Mucosa of stomach (tissue), 1 donor: ENCODE data around the gene ADPGK.
A peak's percentile ranks its signal among the peaks of the same experiment; 100 is the strongest.
"Not testable (repeated sequence)": the region's sequence is repeated elsewhere in the genome, so short reads cannot be mapped to it uniquely, and the experiment has no call there.

Source experiments
- H3K27me3 ChIP-seq: one replicate; pipeline ENCODE4 v1.7.0; 2013; ENCODE audit warnings: mild to moderate bottlenecking, low read length; ENCODE audit not compliant: control insufficient read depth, insufficient read depth
- H3K36me3 ChIP-seq: one replicate; pipeline ENCODE4 v1.7.0; 2013; ENCODE audit warnings: low read length; ENCODE audit not compliant: control insufficient read depth, insufficient read depth
- H3K4me1 ChIP-seq: one replicate; pipeline ENCODE4 v1.7.0; 2013; ENCODE audit warnings: mild to moderate bottlenecking, low read length; ENCODE audit not compliant: control insufficient read depth, insufficient read depth
- H3K4me3 ChIP-seq: one replicate; pipeline ENCODE4 v1.7.0; 2013; ENCODE audit warnings: low read length
- H3K9ac ChIP-seq: one replicate; pipeline ENCODE4 v1.7.0; 2013; ENCODE audit warnings: mild to moderate bottlenecking, low read length, moderate library complexity
- H3K9me3 ChIP-seq: one replicate; pipeline ENCODE4 v1.7.0; 2013; ENCODE audit warnings: mild to moderate bottlenecking, low read length, moderate library complexity; ENCODE audit not compliant: control insufficient read depth
- donor health status: Pancreatic carcinoma.

Gene ADPGK

GRCh38 chr15:72783640-72784455 lies at the start of gene ADPGK:
TSS of gene ADPGK (minus strand) at chr15:72783758. CDS start at chr15:72783691, 67 bp downstream.
- H3K36me3 ChIP-seq, result no peaks in the 10 kb centered on the region
- H3K4me3 ChIP-seq, result peak within 1 kb of the TSS; percentile 75
- H3K9ac ChIP-seq, result peak within 1 kb of the TSS; percentile 89
- H3K27me3 ChIP-seq, result no peaks in the 10 kb centered on the region
- peaks cover 14% of the 10 kb centered on the region for H3K4me1 ChIP-seq
- no peaks in the 10 kb centered on the region for H3K9me3 ChIP-seq

GRCh38 chr15:72827226-72827625 lies 43.7 kb upstream of the ADPGK start:
- Histone ChIP-seq H3K9me3 (no peaks in the 10 kb centered on the region), H3K9ac (no peak overlapping the region), H3K36me3 (no peaks in the 10 kb centered on the region), H3K4me3 (no peak overlapping the region), H3K27me3 (no peaks in the 10 kb centered on the region), H3K4me1 (no peaks in the 10 kb centered on the region)

GRCh38 chr15:72826611-72827010 lies 43.1 kb upstream of the ADPGK start:
- Histone ChIP-seq H3K4me1 (no peaks in the 10 kb centered on the region), H3K9me3 (no peaks in the 10 kb centered on the region), H3K4me3 (no peak overlapping the region), H3K9ac (no peak overlapping the region), H3K36me3 (no peaks in the 10 kb centered on the region), H3K27me3 (no peaks in the 10 kb centered on the region)

- H3K36me3 ChIP-seq, result no peaks in the 10 kb centered on the region
- H3K9me3 ChIP-seq, result no peaks in the 10 kb centered on the region
- H3K4me1 ChIP-seq, result no peaks in the 10 kb centered on the region
- no peaks in the 10 kb centered on the region for H3K27me3 ChIP-seq
- no peak overlapping the region for H3K4me3 ChIP-seq
- H3K9ac ChIP-seq, result no peak overlapping the region
Measured at GRCh38 chr15:72825829-72826228, 42.3 kb upstream of the ADPGK start.

GRCh38 chr15:72824781-72825180 lies 41.2 kb upstream of the ADPGK start:
- no peaks in the 10 kb centered on the region for H3K4me1 ChIP-seq
- no peaks in the 10 kb centered on the region for H3K36me3 ChIP-seq
- H3K4me3 ChIP-seq, result no peak overlapping the region
- H3K27me3 ChIP-seq, result no peaks in the 10 kb centered on the region
- H3K9me3 ChIP-seq, result no peaks in the 10 kb centered on the region
- no peak overlapping the region for H3K9ac ChIP-seq

GRCh38 chr15:72824112-72824511 lies 40.6 kb upstream of the ADPGK start:
- Histone ChIP-seq H3K9ac (no peak overlapping the region), H3K4me1 (no peaks in the 10 kb centered on the region), H3K9me3 (no peaks in the 10 kb centered on the region), H3K27me3 (no peaks in the 10 kb centered on the region), H3K4me3 (no peak overlapping the region), H3K36me3 (no peaks in the 10 kb centered on the region)

- no peaks in the 10 kb centered on the region for H3K9me3 ChIP-seq
- H3K4me3 ChIP-seq, result no peak overlapping the region
- no peaks in the 10 kb centered on the region for H3K4me1 ChIP-seq
- no peaks in the 10 kb centered on the region for H3K36me3 ChIP-seq
- H3K9ac ChIP-seq, result no peak overlapping the region
- no peaks in the 10 kb centered on the region for H3K27me3 ChIP-seq
Measured at GRCh38 chr15:72820278-72820677, 36.7 kb upstream of the ADPGK start.

GRCh38 chr15:72818632-72819031 lies 35.1 kb upstream of the ADPGK start:
- no peaks in the 10 kb centered on the region for H3K27me3 ChIP-seq
- H3K4me3 ChIP-seq, result no peak overlapping the region
- H3K9me3 ChIP-seq, result no peaks in the 10 kb centered on the region
- H3K36me3 ChIP-seq, result no peaks in the 10 kb centered on the region
- no peak overlapping the region for H3K9ac ChIP-seq
- no peaks in the 10 kb centered on the region for H3K4me1 ChIP-seq

GRCh38 chr15:72813345-72814004 lies 29.9 kb upstream of the ADPGK start:
- Histone ChIP-seq H3K36me3 (no peaks in the 10 kb centered on the region), H3K27me3 (no peaks in the 10 kb centered on the region), H3K4me1 (no peaks in the 10 kb centered on the region), H3K9me3 (no peaks in the 10 kb centered on the region), H3K9ac (no peak overlapping the region), H3K4me3 (no peak overlapping the region)

GRCh38 chr15:72809329-72809728 lies 25.8 kb upstream of the ADPGK start:
- H3K4me3 ChIP-seq, result no peak overlapping the region
- no peaks in the 10 kb centered on the region for H3K4me1 ChIP-seq
- no peaks in the 10 kb centered on the region for H3K36me3 ChIP-seq
- H3K9me3 ChIP-seq, result no peaks in the 10 kb centered on the region
- H3K9ac ChIP-seq, result no peak overlapping the region
- no peaks in the 10 kb centered on the region for H3K27me3 ChIP-seq

- H3K9ac ChIP-seq, H3K9me3 ChIP-seq, H3K4me1 ChIP-seq, H3K27me3 ChIP-seq, H3K36me3 ChIP-seq, H3K4me3 ChIP-seq: not testable (repeated sequence)
Measured at GRCh38 chr15:72807346-72807745, 23.8 kb upstream of the ADPGK start.

- Histone ChIP-seq H3K36me3 (no peaks in the 10 kb centered on the region), H3K9me3 (no peaks in the 10 kb centered on the region), H3K9ac (no peak overlapping the region), H3K4me1 (no peaks in the 10 kb centered on the region), H3K4me3 (no peak overlapping the region), H3K27me3 (no peaks in the 10 kb centered on the region)
Measured at GRCh38 chr15:72803006-72803405, 19.4 kb upstream of the ADPGK start.
